AG04450 (cell line): ENCODE data around the gene WDR72. TPM values are rescaled to one million over a fixed set of nuclear protein-coding genes. Genes with fewer than 3 reads are reported as not detected.

Source experiments
- CTCF ChIA-PET: fragments of 300-600, 350-600 bp; formaldehyde crosslinking; extraction: SDS; loops from one replicate; lab custom pipeline; 2022; ENCODE audit warnings: antibody characterized with exemption, inconsistent platforms; lab: Charles Lee
- POLR2A ChIA-PET: fragments of 350-600 bp; formaldehyde crosslinking; extraction: SDS; loops from one replicate; lab custom pipeline; 2021; ENCODE audit warnings: antibody characterized with exemption, inconsistent platforms; lab: Yijun Ruan, JAX
- DNase-seq: peaks from one replicate; pipeline ENCODE4 v3.0.0-alpha.2; 2011; ENCODE audit warnings: low read depth, low spot score
- H3K27ac ChIP-seq: one replicate; pipeline ENCODE4 v1.5.1; 2012; ENCODE audit warnings: low read depth, low read length, control low read depth
- H3K27me3 ChIP-seq: one replicate; pipeline ENCODE4 v1.6.0; 2012; ENCODE audit warnings: low read length; ENCODE audit not compliant: control insufficient read depth, insufficient read depth
- H3K4me3 ChIP-seq: 2 replicates; pipeline ENCODE4 v1.5.1; 2011; ENCODE audit warnings: mild to moderate bottlenecking, low read depth, low read length, control low read depth
- H3K9me3 ChIP-seq: 2 replicates; pipeline ENCODE4 v1.5.1; 2012; ENCODE audit warnings: low read length; ENCODE audit not compliant: control insufficient read depth, insufficient read depth
- CTCF ChIP-seq: IDR thresholded peaks from 2 replicates; pipeline ENCODE4 v1.5.1; 2011; ENCODE audit warnings: low read depth, low read length, control low read depth, inconsistent platforms
- polyA minus RNA-seq: library from RNA; depleted of rRNA, polyadenylated mRNA; stranded (reverse); fragments of >200 nt; gene quantifications from 2 replicates; pipeline ENCODE4 v1.2.3, GENCODE V29; 2011; rRNA and poly(A)+ RNA removed
- polyA plus RNA-seq: library from polyadenylated mRNA; depleted of rRNA; stranded (reverse); fragments of >200 nt; gene quantifications from 2 replicates; pipeline ENCODE4 v1.2.3, GENCODE V29; 2011; rRNA removed

WDR72 gene
- polyA plus RNA-seq (0.02 TPM in 1 of 2 replicates, not detected in the other), polyA minus RNA-seq (not detected in 2 replicates)

- ChIA-PET CTCF (no interaction called here), POLR2A (no interaction called here)
- Histone ChIP-seq H3K27me3 (no peaks in the 10 kb centered on the region), H3K4me3 (no peak within 1 kb of the TSS), H3K27ac (no peak within 1 kb of the TSS), H3K9me3 (peaks cover 6% of the 10 kb centered on the region; the same call in 1 of the 2 replicates)
- TF ChIP-seq CTCF = no peak
- DNase-seq = no peak
Measured at GRCh38 chr15:53759411-53759931, at the start of gene WDR72. WDR72 (minus strand) TSS chr15:53759663; CDS start chr15:53733149, 26,514 bp downstream.

DNA sequence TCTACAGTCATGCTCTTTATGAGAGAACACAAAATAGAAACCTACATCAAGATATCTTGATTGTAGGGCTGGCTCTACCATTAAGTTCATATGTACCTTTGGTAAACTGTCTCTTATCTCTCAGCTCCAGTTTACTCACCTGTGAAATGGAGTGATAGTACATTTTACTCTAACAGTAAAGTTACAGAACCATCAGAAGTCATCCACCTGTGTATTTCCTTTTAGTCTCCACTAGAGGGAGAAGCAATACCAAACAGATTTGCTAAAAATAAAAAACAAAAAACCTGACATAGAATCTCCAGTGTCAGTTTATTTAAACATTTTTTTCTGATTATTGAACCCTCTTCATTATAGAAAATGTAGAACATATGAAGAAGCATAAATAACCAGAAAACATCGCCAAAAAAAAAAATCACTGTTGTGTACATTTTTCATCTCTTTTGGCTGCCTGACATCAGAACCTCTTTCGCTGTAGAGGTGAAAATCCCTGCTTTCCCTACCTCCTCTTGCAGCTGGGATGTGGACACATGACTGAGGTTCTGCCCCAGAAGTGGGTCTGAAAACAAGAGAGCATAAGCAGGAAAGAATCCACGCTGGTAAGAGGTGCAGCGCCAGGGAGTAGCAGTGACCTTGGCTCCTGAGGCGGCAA lies 48.7 kb upstream of the WDR72 start:
- ChIA-PET POLR2A (no interaction called here), CTCF (interaction anchor here (0.6 to 0.9 kb wide), 4 partner anchors 8 to 1301 kb away, joined by 3 to 5 read pairs (median 4); no protein-coding TSS in a partner anchor)
- TF ChIP-seq CTCF = peak; percentile 53
- Histone ChIP-seq H3K27me3 (no peaks in the 10 kb centered on the region), H3K9me3 (peaks cover 3% of the 10 kb centered on the region; the same call in 1 of the 2 replicates), H3K4me3 (no peak overlapping the region), H3K27ac (no peak overlapping the region)
- DNase-seq = no peak

DNA sequence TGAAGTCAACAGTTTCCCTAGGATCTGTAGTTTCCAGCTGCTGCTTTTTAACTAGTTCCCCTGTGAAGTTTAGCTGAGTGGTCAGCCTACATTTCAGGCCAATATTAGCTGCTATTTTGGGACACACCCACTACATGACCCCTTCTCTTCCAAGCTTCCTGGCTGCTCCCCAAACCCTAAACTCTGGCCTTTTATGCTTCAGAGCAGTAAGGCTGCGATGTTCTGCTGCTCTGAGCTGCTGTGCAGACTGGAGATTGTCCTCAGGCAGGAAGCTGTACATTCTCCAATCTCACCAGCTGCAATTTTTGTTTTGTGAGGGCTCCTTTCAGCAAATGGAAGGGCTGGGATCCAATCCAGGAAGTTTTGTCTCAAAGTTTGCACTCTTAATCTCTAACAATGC lies 48.0 kb upstream of the WDR72 start:
- Histone ChIP-seq H3K4me3 (no peak overlapping the region), H3K27ac (no peak overlapping the region), H3K9me3 (peaks cover 3% of the 10 kb centered on the region; the same call in 1 of the 2 replicates), H3K27me3 (no peaks in the 10 kb centered on the region)
- CTCF ChIA-PET = interaction anchor here (0.6 to 0.9 kb wide), 4 partner anchors 9 to 1301 kb away, joined by 3 to 5 read pairs (median 4); no protein-coding TSS in a partner anchor
- TF ChIP-seq CTCF = no peak
- POLR2A ChIA-PET = no interaction called here
- DNase-seq = no peak

DNA sequence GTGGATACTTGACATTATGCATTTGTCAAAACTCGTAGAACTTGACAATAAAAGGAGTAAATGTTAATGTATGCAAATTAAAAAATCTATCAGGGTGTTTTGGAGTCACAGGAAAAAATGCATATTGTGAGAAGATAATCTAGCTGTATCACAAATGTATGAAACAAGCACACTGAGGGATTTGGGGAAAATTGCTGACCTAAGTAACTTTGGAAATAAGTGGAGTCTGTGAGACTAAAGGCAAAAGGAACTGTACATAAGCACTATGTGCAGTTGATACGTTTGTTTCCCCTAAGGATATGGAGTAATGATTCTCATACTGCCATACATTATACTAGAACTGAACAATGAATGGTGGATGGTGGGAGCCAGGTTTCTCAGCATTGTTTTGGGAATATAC lies 43.2 kb upstream of the WDR72 start:
- Histone ChIP-seq H3K4me3 (no peak overlapping the region), H3K27me3 (no peaks in the 10 kb centered on the region), H3K27ac (no peak overlapping the region), H3K9me3 (peaks cover 3% of the 10 kb centered on the region; the same call in 1 of the 2 replicates)
- TF ChIP-seq CTCF = no peak
- DNase-seq = no peak
- CTCF ChIA-PET = no interaction called here
- POLR2A ChIA-PET = no interaction called here

DNA sequence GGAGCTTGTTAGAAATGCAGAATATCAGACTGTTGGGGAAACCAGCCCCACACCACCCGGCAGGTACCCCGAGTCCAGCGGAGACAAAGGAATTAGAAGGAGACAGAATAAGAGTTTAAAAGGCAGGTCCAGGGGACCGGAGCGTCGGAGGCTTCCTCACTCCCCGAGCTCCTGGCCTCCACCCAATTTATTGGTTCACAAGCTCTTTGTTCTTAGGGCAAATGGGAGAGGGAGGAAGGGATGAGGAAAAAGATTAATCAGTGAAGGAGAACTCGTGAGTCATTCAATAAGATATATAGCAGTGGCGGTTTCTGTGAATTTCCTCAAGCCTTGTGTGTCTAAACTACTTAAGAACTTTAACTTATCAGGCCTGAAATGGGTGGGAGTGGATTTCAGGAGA lies 32.1 kb upstream of the WDR72 start:
- CTCF ChIA-PET = no interaction called here
- no peak for DNase-seq
- Histone ChIP-seq H3K9me3 (peaks cover 3% of the 10 kb centered on the region; the same call in 1 of the 2 replicates), H3K4me3 (no peak overlapping the region), H3K27me3 (no peaks in the 10 kb centered on the region), H3K27ac (no peak overlapping the region)
- POLR2A ChIA-PET = no interaction called here
- no peak for TF ChIP-seq CTCF
